NT2/D1 (cell line): ENCODE data around the gene OLFML2B.

Experiments
- SUZ12 ChIP-seq: IDR thresholded peaks from 2 replicates; pipeline ENCODE4 v1.6.1; 2011; ENCODE audit not compliant: insufficient read length, insufficient read depth; ENCODE audit errors: extremely low read depth
- ZNF274 ChIP-seq: IDR thresholded peaks from 2 replicates; pipeline ENCODE4 v1.6.1; 2011; ENCODE audit warnings: mild to moderate bottlenecking, low read depth, low read length

- TF ChIP-seq SUZ12 (no peak), ZNF274 (no peak)
Observed at GRCh38 chr1:162055062-162055461, 31.4 kb upstream of the OLFML2B start.
